NCI-H460 (cell line): ENCODE measurements around the gene BICRA. TPM values are rescaled to one million over a fixed set of nuclear protein-coding genes. Genes with fewer than 3 reads are reported as not detected.

Experiments
- DNase-seq: peaks from one replicate; pipeline ENCODE4 v3.0.0-alpha.2; 2016; ENCODE audit warnings: low read depth; ENCODE audit errors: extremely low read depth
- total RNA-seq: library from RNA; depleted of rRNA; stranded (reverse); fragments of >200 nt; shearing (Covaris generic); gene quantifications from 2 replicates; pipeline ENCODE4 v1.2.3, GENCODE V29; 2014

BICRA gene
- total RNA-seq, 1 experiment from 2014 or later: 0.40 TPM

- DNase-seq: no peak
These were observed 77.9 kb downstream of the BICRA start for GRCh38 chr19:47686679-47687450.

GRCh38 chr19:47687906-47688305 is 79.0 kb downstream of the BICRA start:
- DNase-seq: no peak

GRCh38 chr19:47691090-47691489 is 82.2 kb downstream of the BICRA start:
- DNase-seq: no peak

- no peak for DNase-seq
These were observed 82.8 kb downstream of the BICRA start for GRCh38 chr19:47691782-47692181.

- no peak for DNase-seq
These were observed 84.6 kb downstream of the BICRA start for GRCh38 chr19:47693489-47693888.

- no peak for DNase-seq
These were observed 85.0 kb downstream of the BICRA start for GRCh38 chr19:47693903-47694302.

- no peak for DNase-seq
These were observed 85.7 kb downstream of the BICRA start for GRCh38 chr19:47694466-47695273.

GRCh38 chr19:47695533-47696262 is 86.8 kb downstream of the BICRA start:
- DNase-seq: no peak

GRCh38 chr19:47696635-47697034 is 87.7 kb downstream of the BICRA start:
- DNase-seq: no peak

GRCh38 chr19:47697863-47698609 is 89.1 kb downstream of the BICRA start:
- DNase-seq: peak; percentile 68

GRCh38 chr19:47698631-47699359 is 89.9 kb downstream of the BICRA start:
- no peak for DNase-seq

- peak; percentile 42 for DNase-seq
These were observed 90.5 kb downstream of the BICRA start for GRCh38 chr19:47699360-47699917.

- DNase-seq: no peak
These were observed 92.2 kb downstream of the BICRA start for GRCh38 chr19:47700934-47701716.

GRCh38 chr19:47701717-47702552 is 93.0 kb downstream of the BICRA start:
- DNase-seq: no peak

GRCh38 chr19:47702671-47703070 is 93.7 kb downstream of the BICRA start:
- DNase-seq: no peak

GRCh38 chr19:47703301-47703700 is 94.4 kb downstream of the BICRA start:
- DNase-seq: no peak

GRCh38 chr19:47704024-47704423 is 95.1 kb downstream of the BICRA start:
- DNase-seq: peak; percentile 11

- DNase-seq: no peak
These were observed 95.7 kb downstream of the BICRA start for GRCh38 chr19:47704656-47705055.
